Loucy (cell line): Measurements from ENCODE around the gene ZNF831.

Experiments used
- H2AFZ ChIP-seq: fragments of 200-600 bp; sonication (generic); 2 replicates; pipeline ENCODE4 v1.6.0; 2016; ENCODE audit warnings: antibody characterized with exemption, mild to moderate bottlenecking, low read length, moderate library complexity
- H3F3A ChIP-seq: fragments of 200-600 bp; 2 replicates; pipeline ENCODE4 v1.6.0; 2016; ENCODE audit warnings: antibody characterized with exemption, low read depth, mild to moderate bottlenecking
- H3K27me3 ChIP-seq: fragments of 200-600 bp; sonication (generic); 2 replicates; pipeline ENCODE4 v1.6.1; 2014; ENCODE audit warnings: low read length, mild to moderate bottlenecking; ENCODE audit not compliant: insufficient read depth, poor library complexity, severe bottlenecking
- H3K36me3 ChIP-seq: fragments of 200-600 bp; sonication (generic); 2 replicates; pipeline ENCODE4 v1.6.1; 2016; ENCODE audit warnings: low read length; ENCODE audit not compliant: insufficient read depth
- H3K4me1 ChIP-seq: fragments of 200-600 bp; sonication (generic); 2 replicates; pipeline ENCODE4 v1.5.1; 2014; ENCODE audit warnings: low read length, mild to moderate bottlenecking; ENCODE audit not compliant: insufficient read depth, poor library complexity, severe bottlenecking
- H3K4me2 ChIP-seq: fragments of 200-600 bp; sonication (generic); 2 replicates; pipeline ENCODE4 v1.6.0; 2014; ENCODE audit warnings: antibody characterized with exemption, low read length, low read depth, mild to moderate bottlenecking; ENCODE audit not compliant: poor library complexity, severe bottlenecking
- H3K4me3 ChIP-seq: fragments of 200-600 bp; sonication (generic); 2 replicates; pipeline ENCODE4 v1.5.1; 2014; ENCODE audit warnings: low read length, mild to moderate bottlenecking, mixed read lengths; ENCODE audit not compliant: poor library complexity, severe bottlenecking
- H3K79me2 ChIP-seq: fragments of 200-600 bp; sonication (generic); 2 replicates; pipeline ENCODE4 v1.6.1; 2014; ENCODE audit warnings: low read length; ENCODE audit not compliant: insufficient read depth
- H3K9ac ChIP-seq: fragments of 200-600 bp; sonication (generic); 2 replicates; pipeline ENCODE4 v1.6.0; 2014; ENCODE audit warnings: mild to moderate bottlenecking, low read depth, low read length, moderate library complexity; ENCODE audit not compliant: poor library complexity, severe bottlenecking
- H3K9me2 ChIP-seq: fragments of 200-600 bp; sonication (generic); replicated peaks from 2 replicates; pipeline ENCODE4 v1.6.1; 2016; ENCODE audit warnings: low read depth, low read length, mixed read lengths
- H3K9me3 ChIP-seq: fragments of 200-600 bp; sonication (generic); 2 replicates; pipeline ENCODE4 v1.6.1; 2014; ENCODE audit warnings: mild to moderate bottlenecking, antibody characterized with exemption, low read length, low read depth; ENCODE audit not compliant: insufficient read depth
- H4K20me1 ChIP-seq: fragments of 200-600 bp; sonication (generic); 2 replicates; pipeline ENCODE4 v1.6.0; 2014; ENCODE audit warnings: antibody characterized with exemption, low read length, mild to moderate bottlenecking; ENCODE audit not compliant: insufficient read depth, poor library complexity, severe bottlenecking
- CTCF ChIP-seq: fragments of 200-600 bp; sonication (generic); conservative IDR thresholded peaks from 2 replicates; pipeline ENCODE4 v1.5.1; 2014; ENCODE audit warnings: mild to moderate bottlenecking, antibody characterized with exemption, low read length
- EZH2phosphoT487 ChIP-seq: fragments of 200-600 bp; IDR thresholded peaks from 2 replicates; pipeline ENCODE4 v1.6.1; 2018; ENCODE audit warnings: antibody characterized with exemption, mild to moderate bottlenecking, moderate library complexity, borderline replicate concordance

Gene ZNF831

GRCh38 chr20:59177266-59178250, 13.9 kb downstream of the ZNF831 start:
- no peak for TF ChIP-seq CTCF
- TF ChIP-seq EZH2phosphoT487 = no peak
- H3K36me3 ChIP-seq = no peaks in the 10 kb centered on the region
- H4K20me1 ChIP-seq = no peaks in the 10 kb centered on the region
- H3K27me3 ChIP-seq = no peaks in the 10 kb centered on the region
- no peak overlapping the region for H3K9ac ChIP-seq
- H3K9me2 ChIP-seq = no peaks in the 10 kb centered on the region
- H3K4me3 ChIP-seq = no peak overlapping the region
- H3K79me2 ChIP-seq = no peaks in the 10 kb centered on the region
- H3K4me1 ChIP-seq = no peaks in the 10 kb centered on the region
- no peak overlapping the region for H2AFZ ChIP-seq
- H3K9me3 ChIP-seq = no peaks in the 10 kb centered on the region
- no peaks in the 10 kb centered on the region for H3F3A ChIP-seq
- no peak overlapping the region for H3K4me2 ChIP-seq

GRCh38 chr20:59178983-59179595, 15.5 kb downstream of the ZNF831 start:
- no peak overlapping the region for H3K9ac ChIP-seq
- H3K4me2 ChIP-seq = no peak overlapping the region
- H3K4me3 ChIP-seq = no peak overlapping the region
- no peaks in the 10 kb centered on the region for H3K9me2 ChIP-seq
- no peaks in the 10 kb centered on the region for H3K27me3 ChIP-seq
- no peak overlapping the region for H2AFZ ChIP-seq
- no peaks in the 10 kb centered on the region for H3F3A ChIP-seq
- no peaks in the 10 kb centered on the region for H3K4me1 ChIP-seq
- H4K20me1 ChIP-seq = no peaks in the 10 kb centered on the region
- H3K79me2 ChIP-seq = no peaks in the 10 kb centered on the region
- TF ChIP-seq EZH2phosphoT487 = no peak
- no peak for TF ChIP-seq CTCF
- H3K36me3 ChIP-seq = no peaks in the 10 kb centered on the region
- H3K9me3 ChIP-seq = no peaks in the 10 kb centered on the region

GRCh38 chr20:59179988-59180387, 16.4 kb downstream of the ZNF831 start:
- Histone ChIP-seq H3K4me1 (no peaks in the 10 kb centered on the region), H3K9me3 (no peaks in the 10 kb centered on the region), H3K9me2 (no peaks in the 10 kb centered on the region), H3K36me3 (no peaks in the 10 kb centered on the region), H3F3A (no peaks in the 10 kb centered on the region), H3K4me2 (no peak overlapping the region), H3K4me3 (no peak overlapping the region), H3K27me3 (no peaks in the 10 kb centered on the region), H3K9ac (no peak overlapping the region), H2AFZ (no peak overlapping the region), H4K20me1 (no peaks in the 10 kb centered on the region), H3K79me2 (no peaks in the 10 kb centered on the region)
- no peak for TF ChIP-seq EZH2phosphoT487
- no peak for TF ChIP-seq CTCF
